ENCODE data around the gene AOC1.
"Not testable (repeated sequence)": the region's sequence is repeated elsewhere in the genome, so short reads cannot be mapped to it uniquely, and the experiment has no call there.

The AOC1 gene

GRCh38 chr7:150902078-150903033 is 50.0 kb downstream of the AOC1 start:
- Histone ChIP-seq H3K4me1 (peaks cover 6% of the 10 kb centered on the region), H3K27me3 (ENCODE audit: low read depth) (peaks cover 11% of the 10 kb centered on the region), H3K4me3 (no peak overlapping the region), H3K36me3 (replicated peaks) (no peaks in the 10 kb centered on the region), H3K9me3 (no peaks in the 10 kb centered on the region)
- DNase-seq (ENCODE audit: low spot score in 2 of 2): no peak
- in situ Hi-C loops (cut with MboI; ENCODE audit: low sequenced_read_pairs): loop anchor here (5.0 kb wide), 1 partner anchor 85 kb away; no protein-coding TSS in a partner anchor

- in situ Hi-C loops (cut with MboI; ENCODE audit: low sequenced_read_pairs): loop anchor here (5.0 kb wide), 1 partner anchor 84 kb away; no protein-coding TSS in a partner anchor
- Histone ChIP-seq H3K27me3 (ENCODE audit: low read depth) (no peaks in the 10 kb centered on the region; the same call in 1 of the 2 replicates), H3K4me3 (no peak overlapping the region), H3K36me3 (replicated peaks) (no peaks in the 10 kb centered on the region), H3K4me1 (peaks cover 5% of the 10 kb centered on the region), H3K9me3 (no peaks in the 10 kb centered on the region)
- DNase-seq (ENCODE audit: low spot score in 2 of 2): no peak
Measured at GRCh38 chr7:150903606-150904005, 51.3 kb downstream of the AOC1 start.

- Histone ChIP-seq H3K9me3 (no peaks in the 10 kb centered on the region), H3K4me3 (no peak overlapping the region), H3K27me3 (ENCODE audit: low read depth) (no peaks in the 10 kb centered on the region; the same call in 1 of the 2 replicates), H3K4me1 (peaks cover 2% of the 10 kb centered on the region; the same call in 1 of the 2 replicates), H3K36me3 (replicated peaks) (no peaks in the 10 kb centered on the region)
- no peak for DNase-seq (ENCODE audit: low spot score in 2 of 2)
- in situ Hi-C loops (cut with MboI; ENCODE audit: low sequenced_read_pairs): loop anchor here (5.0 kb wide), 1 partner anchor 83 kb away; no protein-coding TSS in a partner anchor
Measured at GRCh38 chr7:150904011-150904909, 51.9 kb downstream of the AOC1 start.

- Histone ChIP-seq H3K36me3 (replicated peaks) (no peaks in the 10 kb centered on the region), H3K9me3 (no peaks in the 10 kb centered on the region), H3K4me3 (no peak overlapping the region), H3K27me3 (ENCODE audit: low read depth) (no peaks in the 10 kb centered on the region; the same call in 1 of the 2 replicates), H3K4me1 (peaks cover 2% of the 10 kb centered on the region; the same call in 1 of the 2 replicates)
- in situ Hi-C loops (cut with MboI; ENCODE audit: low sequenced_read_pairs): no loop called here
- no peak for DNase-seq (ENCODE audit: low spot score in 2 of 2)
Measured at GRCh38 chr7:150908173-150908572, 55.9 kb downstream of the AOC1 start.

- no peak for DNase-seq (ENCODE audit: low spot score in 2 of 2)
- in situ Hi-C loops (cut with MboI; ENCODE audit: low sequenced_read_pairs): no loop called here
- Histone ChIP-seq H3K9me3 (no peaks in the 10 kb centered on the region), H3K36me3 (replicated peaks) (no peaks in the 10 kb centered on the region), H3K27me3 (ENCODE audit: low read depth) (no peaks in the 10 kb centered on the region; the same call in 1 of the 2 replicates), H3K4me3 (no peak overlapping the region), H3K4me1 (no peaks in the 10 kb centered on the region)
Measured at GRCh38 chr7:150909200-150909995, 57.1 kb downstream of the AOC1 start.

- DNase-seq (ENCODE audit: low spot score in 2 of 2); H3K36me3 ChIP-seq (replicated peaks); H3K9me3 ChIP-seq; in situ Hi-C loops (cut with MboI; ENCODE audit: low sequenced_read_pairs); H3K4me1 ChIP-seq; H3K27me3 ChIP-seq (ENCODE audit: low read depth); H3K4me3 ChIP-seq: not testable (repeated sequence)
Measured at GRCh38 chr7:150910305-150910995, 58.1 kb downstream of the AOC1 start.

GRCh38 chr7:150910996-150911422 is 58.7 kb downstream of the AOC1 start:
- Histone ChIP-seq H3K4me1 (no peaks in the 10 kb centered on the region), H3K9me3 (no peaks in the 10 kb centered on the region), H3K36me3 (replicated peaks) (no peaks in the 10 kb centered on the region), H3K4me3 (no peak overlapping the region), H3K27me3 (ENCODE audit: low read depth) (no peaks in the 10 kb centered on the region; the same call in 1 of the 2 replicates)
- DNase-seq (ENCODE audit: low spot score in 2 of 2): no peak
- in situ Hi-C loops (cut with MboI; ENCODE audit: low sequenced_read_pairs): no loop called here
